ENCODE data around the gene MAP6. TPM values are rescaled to one million over a fixed set of nuclear protein-coding genes. Genes with fewer than 3 reads are reported as not detected.
A peak's percentile ranks its signal among the peaks of the same experiment; 100 is the strongest.

The MAP6 gene
- total and polyA plus RNA-seq, 2 of the 13 experiments (the other 11 are each of a cell fraction or from before 2014, with no cell fraction given), result 0.04 TPM; not detected in 1

DNA sequence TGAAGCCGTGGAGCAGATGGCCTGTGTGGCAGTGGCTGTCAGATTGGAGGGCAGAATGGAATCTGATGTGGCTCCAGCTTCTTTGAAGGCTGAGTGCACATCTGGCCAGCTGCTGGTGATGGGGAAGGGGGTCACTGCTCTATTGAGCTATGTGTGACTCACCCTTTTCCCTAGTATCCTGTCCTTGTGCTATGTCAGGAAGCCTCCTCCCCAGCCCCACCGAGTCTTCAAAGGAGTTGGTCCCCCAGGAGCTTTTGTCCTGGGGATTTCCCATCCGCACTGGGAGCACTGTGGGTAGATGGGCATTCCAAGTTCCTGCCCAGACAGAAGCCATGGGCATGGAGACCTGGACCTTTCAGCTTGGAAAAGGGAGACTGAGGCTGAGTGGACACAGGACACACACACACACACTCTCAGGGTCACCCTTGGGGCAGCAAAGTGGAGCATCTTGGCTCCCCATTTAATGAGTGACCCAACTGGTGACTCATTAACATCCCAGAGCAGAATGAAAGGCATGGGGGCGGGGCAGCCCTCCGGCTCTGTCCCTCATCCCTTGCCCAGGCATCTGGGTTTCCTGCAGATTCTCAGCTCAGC, 103.5 kb downstream of the MAP6 start (continued):
- TF ChIP-seq ZNF839 (CRISPR knock-in tag; IDR thresholded peaks at IDR 0.05; ENCODE audit: borderline replicate concordance) (no peak), ZNF431 (CRISPR knock-in tag; IDR thresholded peaks at IDR 0.05; ENCODE audit: borderline replicate concordance, low read depth) (no peak), ZNF788 (CRISPR knock-in tag; IDR thresholded peaks at IDR 0.05; ENCODE audit: borderline replicate concordance) (0 out of 2 replicates have a peak, but pooled peaks have one; percentile 9), GTF3A (CRISPR knock-in tag; conservative IDR thresholded peaks at IDR 0.05) (no peak), RXRA (CRISPR knock-in tag; IDR thresholded peaks at IDR 0.05) (peak; percentile 16; the same call in 1 of the 2 replicates), HNRNPUL1 (IDR thresholded peaks at IDR 0.05; ENCODE audit: low read depth, low read length) (no peak), ZNF33B (CRISPR knock-in tag; IDR thresholded peaks at IDR 0.05) (no peak), NR3C1 (CRISPR knock-in tag; IDR thresholded peaks at IDR 0.05) (no peak), ZNF816 (CRISPR knock-in tag; IDR thresholded peaks at IDR 0.05; ENCODE audit: borderline replicate concordance) (no peak), KDM5B (CRISPR knock-in tag; IDR thresholded peaks at IDR 0.05; ENCODE audit: borderline replicate concordance) (0 out of 2 replicates have a peak, but pooled peaks have one; percentile 54), ZSCAN31 (CRISPR knock-in tag; IDR thresholded peaks at IDR 0.05; ENCODE audit: low read depth) (peak; percentile 41; the same call in 1 of the 2 replicates), SAP130 (CRISPR knock-in tag; IDR thresholded peaks at IDR 0.05; ENCODE audit: low read depth) (peak; percentile 20; the same call in 1 of the 2 replicates), SPEN (CRISPR knock-in tag; IDR thresholded peaks at IDR 0.05; ENCODE audit: low read depth) (peak; percentile 31; the same call in 1 of the 2 replicates), SIN3B (IDR thresholded peaks at IDR 0.05; ENCODE audit: low read length) (no peak), ZNF614 (CRISPR knock-in tag; IDR thresholded peaks at IDR 0.05; ENCODE audit: borderline replicate concordance) (peak; percentile 17; the same call in 1 of the 2 replicates), FOXK1 (CRISPR knock-in tag; IDR thresholded peaks at IDR 0.05; ENCODE audit: borderline replicate concordance, low read depth) (no peak), ZNF333 (CRISPR knock-in tag; IDR thresholded peaks at IDR 0.05; ENCODE audit: borderline replicate concordance) (0 out of 2 replicates have a peak, but pooled peaks have one; percentile 2), ZNF432 (CRISPR knock-in tag; IDR thresholded peaks at IDR 0.05; ENCODE audit: borderline replicate concordance) (no peak), ZNF337 (CRISPR knock-in tag; IDR thresholded peaks at IDR 0.05; ENCODE audit: borderline replicate concordance, low read depth) (no peak), GATAD2A (CRISPR knock-in tag; IDR thresholded peaks at IDR 0.05) (0 out of 2 replicates have a peak, but pooled peaks have one; percentile 25), NKX3-1 (CRISPR knock-in tag; IDR thresholded peaks at IDR 0.05) (no peak), ASH2L (IDR thresholded peaks at IDR 0.05; ENCODE audit: insufficient read length, low read depth, low read length) (peak; percentile 32), SAFB2 (CRISPR knock-in tag; IDR thresholded peaks at IDR 0.05; ENCODE audit: borderline replicate concordance, low read depth) (0 out of 2 replicates have a peak, but pooled peaks have one; percentile 19)
- TF ChIP-seq, protein P1, sequence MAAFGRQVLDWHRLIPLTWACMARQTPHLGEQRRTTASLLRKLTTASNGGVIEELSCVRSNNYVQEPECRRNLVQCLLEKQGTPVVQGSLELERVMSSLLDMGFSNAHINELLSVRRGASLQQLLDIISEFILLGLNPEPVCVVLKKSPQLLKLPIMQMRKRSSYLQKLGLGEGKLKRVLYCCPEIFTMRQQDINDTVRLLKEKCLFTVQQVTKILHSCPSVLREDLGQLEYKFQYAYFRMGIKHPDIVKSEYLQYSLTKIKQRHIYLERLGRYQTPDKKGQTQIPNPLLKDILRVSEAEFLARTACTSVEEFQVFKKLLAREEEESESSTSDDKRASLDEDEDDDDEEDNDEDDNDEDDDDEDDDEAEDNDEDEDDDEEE (CRISPR knock-in tag; IDR thresholded peaks at IDR 0.05), result no peak
- TF ChIP-seq, protein P2, sequence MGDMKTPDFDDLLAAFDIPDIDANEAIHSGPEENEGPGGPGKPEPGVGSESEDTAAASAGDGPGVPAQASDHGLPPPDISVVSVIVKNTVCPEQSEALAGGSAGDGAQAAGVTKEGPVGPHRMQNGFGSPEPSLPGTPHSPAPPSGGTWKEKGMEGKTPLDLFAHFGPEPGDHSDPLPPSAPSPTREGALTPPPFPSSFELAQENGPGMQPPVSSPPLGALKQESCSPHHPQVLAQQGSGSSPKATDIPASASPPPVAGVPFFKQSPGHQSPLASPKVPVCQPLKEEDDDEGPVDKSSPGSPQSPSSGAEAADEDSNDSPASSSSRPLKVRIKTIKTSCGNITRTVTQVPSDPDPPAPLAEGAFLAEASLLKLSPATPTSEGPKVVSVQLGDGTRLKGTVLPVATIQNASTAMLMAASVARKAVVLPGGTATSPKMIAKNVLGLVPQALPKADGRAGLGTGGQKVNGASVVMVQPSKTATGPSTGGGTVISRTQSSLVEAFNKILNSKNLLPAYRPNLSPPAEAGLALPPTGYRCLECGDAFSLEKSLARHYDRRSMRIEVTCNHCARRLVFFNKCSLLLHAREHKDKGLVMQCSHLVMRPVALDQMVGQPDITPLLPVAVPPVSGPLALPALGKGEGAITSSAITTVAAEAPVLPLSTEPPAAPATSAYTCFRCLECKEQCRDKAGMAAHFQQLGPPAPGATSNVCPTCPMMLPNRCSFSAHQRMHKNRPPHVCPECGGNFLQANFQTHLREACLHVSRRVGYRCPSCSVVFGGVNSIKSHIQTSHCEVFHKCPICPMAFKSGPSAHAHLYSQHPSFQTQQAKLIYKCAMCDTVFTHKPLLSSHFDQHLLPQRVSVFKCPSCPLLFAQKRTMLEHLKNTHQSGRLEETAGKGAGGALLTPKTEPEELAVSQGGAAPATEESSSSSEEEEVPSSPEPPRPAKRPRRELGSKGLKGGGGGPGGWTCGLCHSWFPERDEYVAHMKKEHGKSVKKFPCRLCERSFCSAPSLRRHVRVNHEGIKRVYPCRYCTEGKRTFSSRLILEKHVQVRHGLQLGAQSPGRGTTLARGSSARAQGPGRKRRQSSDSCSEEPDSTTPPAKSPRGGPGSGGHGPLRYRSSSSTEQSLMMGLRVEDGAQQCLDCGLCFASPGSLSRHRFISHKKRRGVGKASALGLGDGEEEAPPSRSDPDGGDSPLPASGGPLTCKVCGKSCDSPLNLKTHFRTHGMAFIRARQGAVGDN (CRISPR knock-in tag; IDR thresholded peaks at IDR 0.05), result peak; percentile 27
